RWPE1 (cell line): Measurements from ENCODE around the gene TFCP2L1.

Source experiments
- CTCF ChIA-PET: fragments of 350-600 bp; sonication (Branson Sonifier 250); formaldehyde crosslinking; extraction: SDS; loops from one replicate; lab custom pipeline; 2021; lab: Yijun Ruan, JAX
- POLR2A ChIA-PET: fragments of 400-600 bp; formaldehyde crosslinking; extraction: SDS; loops from one replicate; lab custom pipeline; 2020; ENCODE audit warnings: antibody characterized with exemption; ENCODE audit not compliant: low non-redundant PET; lab: Yijun Ruan, JAX
- DNase-seq: peaks from one replicate; pipeline ENCODE4 v3.0.0; 2012; ENCODE audit warnings: low spot score
- H3K27ac ChIP-seq: fragments of 450-650 bp; 2 replicates; pipeline ENCODE4 v1.5.1; 2017
- CTCF ChIP-seq: fragments of 450-650 bp; conservative IDR thresholded peaks from 2 replicates; pipeline ENCODE4 v1.5.1; 2017; ENCODE audit warnings: low read depth, mild to moderate bottlenecking

Gene TFCP2L1

GRCh38 chr2:121237336-121237979, 47.5 kb downstream of the TFCP2L1 start:
- DNase-seq, result no peak
- TF ChIP-seq CTCF, result no peak
- ChIA-PET CTCF (no interaction called here), POLR2A (no interaction called here)
- peak overlapping the region; percentile 1 for H3K27ac ChIP-seq

GRCh38 chr2:121236650-121237180, 48.3 kb downstream of the TFCP2L1 start:
- DNase-seq, result no peak
- peak overlapping the region; percentile 26; the same call in 1 of the 2 replicates for H3K27ac ChIP-seq
- ChIA-PET POLR2A (no interaction called here), CTCF (no interaction called here)
- TF ChIP-seq CTCF, result no peak

GRCh38 chr2:121236101-121236640, 48.8 kb downstream of the TFCP2L1 start:
- POLR2A ChIA-PET, result no interaction called here
- no peak for TF ChIP-seq CTCF
- CTCF ChIA-PET, result no interaction called here
- no peak for DNase-seq
- H3K27ac ChIP-seq, result peak overlapping the region; percentile 26; the same call in 1 of the 2 replicates

- ChIA-PET CTCF (no interaction called here), POLR2A (no interaction called here)
- no peak for TF ChIP-seq CTCF
- H3K27ac ChIP-seq, result no peak overlapping the region
- no peak for DNase-seq
These were observed 49.5 kb downstream of the TFCP2L1 start for GRCh38 chr2:121235542-121235941.

- H3K27ac ChIP-seq, result peak overlapping the region; percentile 11; the same call in 1 of the 2 replicates
- DNase-seq, result no peak
- CTCF ChIA-PET, result no interaction called here
- no peak for TF ChIP-seq CTCF
- POLR2A ChIA-PET, result no interaction called here
These were observed 50.2 kb downstream of the TFCP2L1 start for GRCh38 chr2:121234791-121235190.

GRCh38 chr2:121234144-121234543, 50.9 kb downstream of the TFCP2L1 start:
- no peak for TF ChIP-seq CTCF
- CTCF ChIA-PET, result no interaction called here
- DNase-seq, result no peak
- peak overlapping the region; percentile 1; the same call in 1 of the 2 replicates for H3K27ac ChIP-seq
- POLR2A ChIA-PET, result no interaction called here
